Measurements from ENCODE around the gene NPR3.
"Not testable (repeated sequence)": the region's sequence is repeated elsewhere in the genome, so short reads cannot be mapped to it uniquely, and the experiment has no call there.

The NPR3 gene

GRCh38 chr5:32760091-32760509 is 49.0 kb downstream of the NPR3 start:
- no peak for DNase-seq (ENCODE audit: low read depth in 4 of 4, low spot score in 1 of 4)

- DNase-seq (ENCODE audit: low read depth in 4 of 4, low spot score in 1 of 4) = no peak
Measured at GRCh38 chr5:32765266-32765665, 54.1 kb downstream of the NPR3 start.

- DNase-seq (ENCODE audit: low read depth in 4 of 4, low spot score in 1 of 4) = no peak
Measured at GRCh38 chr5:32767948-32768467, 56.9 kb downstream of the NPR3 start.

- no peak for DNase-seq (ENCODE audit: low read depth in 4 of 4, low spot score in 1 of 4)
Measured at GRCh38 chr5:32769711-32770110, 58.6 kb downstream of the NPR3 start.

GRCh38 chr5:32770444-32770843 is 59.3 kb downstream of the NPR3 start:
- DNase-seq (ENCODE audit: low read depth in 4 of 4, low spot score in 1 of 4) = no peak

- no peak for DNase-seq (ENCODE audit: low read depth in 4 of 4, low spot score in 1 of 4)
Measured at GRCh38 chr5:32771037-32771436, 59.9 kb downstream of the NPR3 start.

- no peak for DNase-seq (ENCODE audit: low read depth in 4 of 4, low spot score in 1 of 4)
Measured at GRCh38 chr5:32773944-32774343, 62.8 kb downstream of the NPR3 start.

GRCh38 chr5:32776200-32776599 is 65.1 kb downstream of the NPR3 start:
- no peak for DNase-seq (ENCODE audit: low read depth in 4 of 4, low spot score in 1 of 4)

GRCh38 chr5:32777222-32777621 is 66.1 kb downstream of the NPR3 start:
- DNase-seq (ENCODE audit: low read depth in 4 of 4, low spot score in 1 of 4) = no peak

- DNase-seq (ENCODE audit: low read depth in 4 of 4, low spot score in 1 of 4) = no peak
Measured at GRCh38 chr5:32777733-32778132, 66.6 kb downstream of the NPR3 start.

- DNase-seq (ENCODE audit: low read depth in 4 of 4, low spot score in 1 of 4) = no peak
Measured at GRCh38 chr5:32778403-32778802, 67.3 kb downstream of the NPR3 start.

GRCh38 chr5:32779754-32780415 is 68.8 kb downstream of the NPR3 start:
- no peak for DNase-seq (ENCODE audit: low read depth in 4 of 4, low spot score in 1 of 4)

GRCh38 chr5:32780508-32780919 is 69.4 kb downstream of the NPR3 start:
- DNase-seq (ENCODE audit: low read depth in 4 of 4, low spot score in 1 of 4) = no peak

- no peak for DNase-seq (ENCODE audit: low read depth in 4 of 4, low spot score in 1 of 4)
Measured at GRCh38 chr5:32783661-32784060, 72.5 kb downstream of the NPR3 start.

- no peak for DNase-seq (ENCODE audit: low read depth in 4 of 4, low spot score in 1 of 4)
Measured at GRCh38 chr5:32785611-32786254, 74.6 kb downstream of the NPR3 start.

GRCh38 chr5:32786311-32786710 is 75.2 kb downstream of the NPR3 start:
- no peak for DNase-seq (ENCODE audit: low read depth in 4 of 4, low spot score in 1 of 4)

- no peak for DNase-seq (ENCODE audit: low read depth in 4 of 4, low spot score in 1 of 4)
Measured at GRCh38 chr5:32790411-32790951, 79.4 kb downstream of the NPR3 start.

- DNase-seq (ENCODE audit: low read depth in 4 of 4, low spot score in 1 of 4) = no peak
Measured at GRCh38 chr5:32791536-32792243, 80.6 kb downstream of the NPR3 start.

- DNase-seq (ENCODE audit: low read depth in 4 of 4, low spot score in 1 of 4) = no peak
Measured at GRCh38 chr5:32794086-32794485, 83.0 kb downstream of the NPR3 start.

- no peak for DNase-seq (ENCODE audit: low read depth in 4 of 4, low spot score in 1 of 4)
Measured at GRCh38 chr5:32802764-32803163, 91.6 kb downstream of the NPR3 start.

GRCh38 chr5:32803656-32804055 is 92.5 kb downstream of the NPR3 start:
- DNase-seq (ENCODE audit: low read depth in 4 of 4, low spot score in 1 of 4) = no peak

GRCh38 chr5:32805462-32805861 is 94.3 kb downstream of the NPR3 start:
- DNase-seq (ENCODE audit: low read depth in 4 of 4, low spot score in 1 of 4) = not testable (repeated sequence)

All from stimulated activated CD4-positive, alpha-beta T cell treated with anti-CD3 and anti-CD28 coated beads, Interleukin-1b, Interleukin-23, amount 100 ng/mL, for 24 hours (primary cell).